Activated CD8-positive, alpha-beta memory T cell treated with anti-CD3 and anti-CD28 coated beads, Interleukin-2, amount 10 ng/mL, durations not matched to agents 7 days and 5 days (primary cell): ENCODE measurements around the gene SYTL2. TPM values are rescaled to one million over a fixed set of nuclear protein-coding genes. Genes with fewer than 3 reads are reported as not detected.
"Not testable (repeated sequence)": the region's sequence is repeated elsewhere in the genome, so short reads cannot be mapped to it uniquely, and the experiment has no call there.

ENCODE experiments used
- ATAC-seq: fragments of 150-1000 bp; cut with Tn5 transposase; one replicate; pipeline ENCODE4 v1.10.0; 2021; ENCODE audit warnings: moderate library complexity
- CTCF ChIA-PET: fragments of 350-600 bp; sonication (Branson Sonifier 250); formaldehyde crosslinking; loops from one replicate; lab custom pipeline; 2021; ENCODE audit warnings: antibody characterized with exemption; lab: Charles Lee
- DNase-seq: peaks from one replicate; pipeline ENCODE4 v3.0.0-alpha.2; 2020
- H3K27ac Mint-ChIP-seq: one replicate; pipeline ENCODE4 v1.8.0; 2021; ENCODE audit warnings: mild to moderate bottlenecking, mixed read lengths
- H3K27me3 Mint-ChIP-seq: one replicate; pipeline ENCODE4 v1.8.0; 2021; ENCODE audit warnings: mixed read lengths
- H3K36me3 Mint-ChIP-seq: one replicate; pipeline ENCODE4 v1.8.0; 2021; ENCODE audit warnings: mild to moderate bottlenecking, mixed read lengths
- H3K4me1 Mint-ChIP-seq: one replicate; pipeline ENCODE4 v1.8.0; 2021; ENCODE audit warnings: mixed read lengths
- H3K4me3 Mint-ChIP-seq: one replicate; pipeline ENCODE4 v1.8.0; 2021; ENCODE audit warnings: mild to moderate bottlenecking, moderate library complexity, mixed read lengths
- H3K9me3 Mint-ChIP-seq: one replicate; pipeline ENCODE4 v1.8.0; 2022; ENCODE audit warnings: low read depth, mixed read lengths
- total RNA-seq, 2 experiments: library from RNA; stranded (reverse); gene quantifications; one replicate each; pipeline ENCODE4 v1.2.3, GENCODE V29; 2021

SYTL2 gene
- total RNA-seq, 2 experiments from 2014 or later = 73.7 to 78.0 TPM

- H3K4me1 Mint-ChIP-seq = peaks cover 37% of the 10 kb centered on the region
- H3K4me3 Mint-ChIP-seq = not testable (repeated sequence)
Measured at GRCh38 chr11:85780780-85781517, 30.0 kb downstream of the SYTL2 start.

GRCh38 chr11:85779956-85780640 is 30.8 kb downstream of the SYTL2 start:
- no peak overlapping the region for H3K27ac Mint-ChIP-seq
- H3K4me1 Mint-ChIP-seq = peaks cover 37% of the 10 kb centered on the region
- peaks cover 2% of the 10 kb centered on the region for H3K9me3 Mint-ChIP-seq
- no peak overlapping the region for H3K4me3 Mint-ChIP-seq
- peaks cover 34% of the 10 kb centered on the region for H3K36me3 Mint-ChIP-seq
- ATAC-seq (no peak), DNase-seq (no peak)
- CTCF ChIA-PET = no interaction called here
- H3K27me3 Mint-ChIP-seq = no peaks in the 10 kb centered on the region

More at GRCh38 chr11:85780780-85781517, 30.0 kb downstream of the SYTL2 start:
- H3K27ac Mint-ChIP-seq, ATAC-seq, DNase-seq, H3K27me3 Mint-ChIP-seq, H3K9me3 Mint-ChIP-seq: not testable (repeated sequence)
- peaks cover 35% of the 10 kb centered on the region for H3K36me3 Mint-ChIP-seq
- CTCF ChIA-PET = interaction anchor here (1.5 kb wide), 1 partner anchor 9 kb away, joined by 3 read pairs; no protein-coding TSS in a partner anchor

- H3K4me1 Mint-ChIP-seq = peaks cover 38% of the 10 kb centered on the region
- H3K27ac Mint-ChIP-seq, DNase-seq, CTCF ChIA-PET, H3K9me3 Mint-ChIP-seq, H3K27me3 Mint-ChIP-seq, H3K4me3 Mint-ChIP-seq, ATAC-seq: not testable (repeated sequence)
- peaks cover 32% of the 10 kb centered on the region for H3K36me3 Mint-ChIP-seq
Measured at GRCh38 chr11:85777603-85777972, 33.4 kb downstream of the SYTL2 start.

DNA sequence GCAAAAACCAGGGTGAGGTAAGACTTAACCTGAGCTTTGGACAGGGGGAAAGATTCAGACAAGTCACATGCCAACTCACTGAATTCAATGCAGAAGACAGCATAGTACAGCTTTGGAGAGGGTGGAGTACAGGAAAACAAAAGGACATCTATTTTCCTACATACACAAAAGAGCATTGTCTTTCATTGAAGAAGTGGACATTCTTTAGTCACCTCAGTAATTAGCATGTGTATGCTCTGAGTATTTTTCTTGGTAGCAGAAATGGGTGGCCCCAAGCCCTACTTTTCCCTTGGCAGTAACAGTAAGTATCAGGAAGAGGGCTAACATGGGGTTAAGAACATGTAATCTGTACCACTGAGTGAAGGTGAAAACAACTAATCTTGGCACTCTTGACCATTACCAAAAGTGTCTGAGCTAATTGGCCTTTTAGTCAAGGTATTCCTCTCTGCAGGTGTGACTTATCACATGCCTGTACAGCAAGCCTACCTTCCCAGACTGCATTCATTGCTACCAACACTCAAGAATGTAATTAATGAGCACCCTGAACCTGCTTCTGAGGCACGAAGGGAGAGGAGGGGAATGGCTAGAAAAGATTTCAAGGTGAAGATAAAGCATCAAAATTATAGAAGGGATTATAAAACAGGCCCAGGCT is 33.9 kb downstream of the SYTL2 start:
- Mint-ChIP-seq H3K27ac (no peak overlapping the region), H3K4me1 (peaks cover 35% of the 10 kb centered on the region), H3K36me3 (peaks cover 27% of the 10 kb centered on the region), H3K27me3 (no peaks in the 10 kb centered on the region), H3K9me3 (no peaks in the 10 kb centered on the region), H3K4me3 (no peak overlapping the region)
- no peak for ATAC-seq
- CTCF ChIA-PET = no interaction called here
- DNase-seq = no peak

- Mint-ChIP-seq H3K27ac (peak overlapping the region; percentile 30), H3K36me3 (peaks cover 28% of the 10 kb centered on the region), H3K4me1 (peaks cover 29% of the 10 kb centered on the region), H3K27me3 (no peaks in the 10 kb centered on the region), H3K4me3 (no peak overlapping the region), H3K9me3 (peaks cover 7% of the 10 kb centered on the region)
- CTCF ChIA-PET = interaction anchor here (0.9 to 2.4 kb wide), 5 partner anchors 12 to 110 kb away, joined by 3 to 4 read pairs (median 3); partner anchors contain the start of genes CCDC83 and CREBZF
- DNase-seq = no peak
- ATAC-seq = no peak
Measured at GRCh38 chr11:85774256-85775101, 36.5 kb downstream of the SYTL2 start.

GRCh38 chr11:85772695-85773094 is 38.2 kb downstream of the SYTL2 start:
- CTCF ChIA-PET = no interaction called here
- Mint-ChIP-seq H3K27me3 (no peaks in the 10 kb centered on the region), H3K9me3 (peaks cover 7% of the 10 kb centered on the region), H3K27ac (no peak overlapping the region), H3K4me1 (peaks cover 47% of the 10 kb centered on the region), H3K36me3 (peaks cover 33% of the 10 kb centered on the region), H3K4me3 (no peak overlapping the region)
- ATAC-seq (no peak), DNase-seq (no peak)

DNA sequence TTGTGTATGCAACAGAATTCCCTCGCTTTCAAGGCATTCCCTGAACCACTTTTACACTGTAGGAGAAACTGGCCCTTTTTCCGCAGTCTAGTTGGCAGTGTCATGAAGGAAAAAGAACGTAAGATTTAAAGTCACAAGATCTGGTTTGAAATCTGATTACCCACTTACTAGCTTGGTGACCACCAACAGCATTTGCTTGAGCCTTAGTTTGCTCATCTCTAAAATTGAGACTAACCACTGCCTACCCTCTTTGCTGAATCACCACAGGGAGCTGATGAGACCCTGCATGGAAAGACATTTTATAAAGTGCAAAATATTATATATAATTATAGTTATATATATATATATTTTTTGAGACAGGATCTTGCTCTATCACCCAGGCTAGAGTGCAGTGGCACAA is 39.4 kb downstream of the SYTL2 start:
- peaks cover 53% of the 10 kb centered on the region for H3K4me1 Mint-ChIP-seq
- ATAC-seq (no peak), DNase-seq (no peak)
- CTCF ChIA-PET = no interaction called here
- peaks cover 7% of the 10 kb centered on the region for H3K9me3 Mint-ChIP-seq
- no peaks in the 10 kb centered on the region for H3K27me3 Mint-ChIP-seq
- H3K27ac Mint-ChIP-seq = no peak overlapping the region
- no peak overlapping the region for H3K4me3 Mint-ChIP-seq
- H3K36me3 Mint-ChIP-seq = peaks cover 30% of the 10 kb centered on the region

GRCh38 chr11:85769771-85770170 is 41.2 kb downstream of the SYTL2 start:
- ATAC-seq (no peak), DNase-seq (no peak)
- peaks cover 7% of the 10 kb centered on the region for H3K9me3 Mint-ChIP-seq
- no peaks in the 10 kb centered on the region for H3K27me3 Mint-ChIP-seq
- no peak overlapping the region for H3K4me3 Mint-ChIP-seq
- H3K36me3 Mint-ChIP-seq = peaks cover 28% of the 10 kb centered on the region
- CTCF ChIA-PET = no interaction called here
- peaks cover 53% of the 10 kb centered on the region for H3K4me1 Mint-ChIP-seq
- no peak overlapping the region for H3K27ac Mint-ChIP-seq

DNA sequence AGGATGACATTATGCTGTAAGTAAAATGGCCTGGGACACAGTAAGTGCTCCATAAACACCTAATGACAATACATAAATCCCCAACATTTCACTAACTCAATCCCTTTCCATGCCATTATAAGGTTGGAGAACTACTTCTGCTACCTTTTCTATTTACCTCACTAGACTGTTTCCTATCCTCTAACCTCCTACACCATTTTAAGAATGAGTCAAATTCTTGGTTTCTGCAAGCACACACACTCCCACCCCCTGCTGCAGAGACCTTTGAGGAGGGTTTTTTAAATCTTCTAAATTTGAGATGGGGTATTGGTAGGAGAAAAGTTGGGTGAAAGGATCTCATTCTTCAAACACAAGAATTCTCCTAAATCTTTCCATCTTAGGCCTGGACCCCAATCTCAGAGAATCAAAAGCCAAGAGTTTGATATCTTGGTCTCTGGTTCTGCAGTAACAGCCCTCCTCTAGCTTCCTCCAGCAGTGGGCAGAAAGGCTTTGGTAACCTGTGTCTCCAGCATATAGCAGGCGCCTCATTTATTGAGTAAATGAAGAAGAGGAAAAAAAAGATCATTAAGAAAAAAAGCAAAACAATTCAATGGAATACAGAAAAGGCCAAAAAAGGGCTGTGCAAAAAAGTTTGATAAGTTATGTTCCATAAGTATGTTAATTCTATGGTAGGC is 42.3 kb downstream of the SYTL2 start:
- Mint-ChIP-seq H3K9me3 (peaks cover 7% of the 10 kb centered on the region), H3K36me3 (peaks cover 32% of the 10 kb centered on the region), H3K27ac (no peak overlapping the region), H3K4me3 (no peak overlapping the region), H3K27me3 (no peaks in the 10 kb centered on the region), H3K4me1 (peaks cover 52% of the 10 kb centered on the region)
- ATAC-seq = no peak
- DNase-seq = no peak
- CTCF ChIA-PET = no interaction called here

DNA sequence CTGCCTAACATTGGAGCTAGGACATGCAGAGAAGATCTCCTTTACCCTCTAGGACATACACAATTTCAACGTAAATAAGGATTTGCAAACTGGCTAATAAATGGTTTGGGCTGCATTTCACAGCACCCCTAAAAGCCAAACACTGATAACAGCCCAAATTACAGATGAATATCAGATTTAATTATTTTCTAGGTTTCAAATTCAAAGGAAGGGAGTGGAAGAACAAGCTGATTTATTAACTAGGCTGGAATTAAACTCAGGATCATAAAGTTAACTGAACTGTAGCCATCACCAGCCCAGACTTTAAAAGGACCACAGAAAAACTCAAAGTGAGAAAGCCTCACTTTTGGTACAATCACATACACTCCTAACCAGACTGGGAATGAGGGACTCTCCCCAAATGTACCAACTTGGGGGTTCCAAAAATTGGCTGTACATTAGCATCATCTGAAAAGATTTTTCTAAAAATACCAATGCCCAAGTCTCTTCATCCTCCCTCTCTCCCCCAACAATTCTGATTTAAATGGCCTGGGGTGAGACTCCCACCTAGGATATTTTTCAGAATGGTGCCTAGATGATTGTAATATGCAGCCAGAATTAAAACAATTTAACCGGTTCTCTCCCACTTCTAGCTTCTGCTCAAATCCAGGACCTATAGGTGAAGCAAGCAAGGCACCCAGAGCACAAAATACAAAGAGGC is 43.5 kb downstream of the SYTL2 start:
- Mint-ChIP-seq H3K27ac (no peak overlapping the region), H3K9me3 (peaks cover 7% of the 10 kb centered on the region), H3K4me1 (peaks cover 47% of the 10 kb centered on the region), H3K4me3 (no peak overlapping the region), H3K27me3 (no peaks in the 10 kb centered on the region), H3K36me3 (peaks cover 34% of the 10 kb centered on the region)
- no peak for DNase-seq
- CTCF ChIA-PET = interaction anchor here (1.2 kb wide), 1 partner anchor 72 kb away, joined by 3 read pairs; no protein-coding TSS in a partner anchor
- ATAC-seq = no peak

GRCh38 chr11:85766721-85767161 is 44.2 kb downstream of the SYTL2 start:
- peaks cover 41% of the 10 kb centered on the region for H3K36me3 Mint-ChIP-seq
- H3K4me1 Mint-ChIP-seq = peaks cover 50% of the 10 kb centered on the region
- no peaks in the 10 kb centered on the region for H3K27me3 Mint-ChIP-seq
- ATAC-seq (no peak), DNase-seq (no peak)
- CTCF ChIA-PET = interaction anchor here (1.2 kb wide), 1 partner anchor 72 kb away, joined by 3 read pairs; no protein-coding TSS in a partner anchor
- no peak overlapping the region for H3K4me3 Mint-ChIP-seq
- H3K27ac Mint-ChIP-seq = no peak overlapping the region
- peaks cover 7% of the 10 kb centered on the region for H3K9me3 Mint-ChIP-seq

- no peak overlapping the region for H3K4me3 Mint-ChIP-seq
- ATAC-seq (no peak), DNase-seq (no peak)
- no peak overlapping the region for H3K27ac Mint-ChIP-seq
- CTCF ChIA-PET = interaction anchor here (1.8 kb wide), 1 partner anchor 80 kb away, joined by 4 read pairs; no protein-coding TSS in a partner anchor
- no peaks in the 10 kb centered on the region for H3K27me3 Mint-ChIP-seq
- H3K9me3 Mint-ChIP-seq = no peaks in the 10 kb centered on the region
- H3K4me1 Mint-ChIP-seq = peaks cover 50% of the 10 kb centered on the region
- peaks cover 38% of the 10 kb centered on the region for H3K36me3 Mint-ChIP-seq
Measured at GRCh38 chr11:85764796-85765195, 46.1 kb downstream of the SYTL2 start.
